ENCODE results near the gene ARL17A.
"Not testable (repeated sequence)": the region's sequence is repeated elsewhere in the genome, so short reads cannot be mapped to it uniquely, and the experiment has no call there.

Gene ARL17A

GRCh38 chr17:46548607-46549006 is 30.9 kb downstream of the ARL17A start:
- DNase-seq (ENCODE audit: low spot score), result not testable (repeated sequence)

- not testable (repeated sequence) for DNase-seq (ENCODE audit: low spot score)
Observed at GRCh38 chr17:46534716-46535115, 44.8 kb downstream of the ARL17A start.

DNA sequence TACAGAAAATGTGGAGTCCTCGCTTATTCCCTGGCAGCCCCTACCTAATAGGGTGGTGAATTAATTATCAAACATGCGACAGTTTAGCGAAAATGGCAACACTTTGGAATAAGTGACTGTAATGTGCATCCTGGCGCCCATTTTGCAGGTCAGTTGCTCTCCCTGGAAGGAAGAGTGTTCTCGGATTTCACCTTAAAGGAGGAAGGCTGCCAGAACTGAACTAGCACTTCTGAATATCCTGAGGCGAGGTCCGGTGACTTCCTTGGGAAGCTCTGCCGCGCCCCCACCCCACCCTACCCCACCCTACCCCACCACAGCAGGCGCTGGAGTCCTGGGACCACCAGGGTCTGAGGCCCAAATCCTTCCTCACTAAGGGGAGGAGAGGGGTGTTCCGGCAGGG is 67.3 kb downstream of the ARL17A start, which contains the start of gene LRRC37A2:
LRRC37A2 (plus strand) TSS at position 301 of the 400 bp plus-strand sequence. CDS start 245 bp downstream, outside the sequence.
- not testable (repeated sequence) for DNase-seq (ENCODE audit: low spot score)

DNA sequence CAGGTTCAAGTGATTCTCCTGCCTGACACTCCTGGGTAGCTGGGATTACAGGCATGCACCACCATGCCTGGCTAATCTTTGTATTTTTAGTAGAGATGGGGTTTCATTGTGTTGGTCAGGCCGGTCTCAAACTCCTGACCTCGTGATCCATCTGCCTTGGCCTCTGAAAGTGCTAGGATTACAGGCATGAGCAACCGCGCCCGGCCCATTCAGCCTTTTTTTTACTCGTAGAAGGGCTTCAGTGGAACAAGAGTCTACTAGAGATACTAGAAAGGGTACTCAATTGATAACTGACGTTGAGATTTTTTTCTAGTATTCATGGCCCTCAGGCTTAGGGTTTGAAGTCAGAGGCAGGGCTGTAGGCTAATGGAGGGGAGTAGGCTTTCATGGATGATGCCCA is 73.6 kb downstream of the ARL17A start:
- DNase-seq (ENCODE audit: low spot score), result not testable (repeated sequence)

- DNase-seq (ENCODE audit: low spot score), result not testable (repeated sequence)
Observed at GRCh38 chr17:46499437-46500139, 79.9 kb downstream of the ARL17A start.

DNA sequence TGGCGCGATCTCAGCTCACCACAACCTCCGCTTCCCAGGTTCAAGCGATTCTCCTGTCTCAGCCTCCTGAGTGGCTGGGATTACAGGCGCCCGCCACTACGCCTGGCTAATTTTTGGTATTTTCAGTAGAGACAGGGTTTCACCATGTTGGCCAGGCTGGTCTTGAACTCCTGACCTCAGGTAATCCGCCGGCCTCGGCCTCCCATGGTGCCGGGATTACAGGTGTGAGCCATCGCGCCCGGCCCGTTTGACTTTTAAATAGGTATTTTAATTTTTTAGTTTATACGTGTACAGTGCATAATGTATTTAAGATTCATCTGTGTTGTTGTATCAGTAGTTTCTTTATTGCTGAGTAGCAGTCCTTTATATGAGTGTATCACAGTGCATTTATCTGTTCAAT is 87.5 kb downstream of the ARL17A start:
- not testable (repeated sequence) for DNase-seq (ENCODE audit: low spot score)

- DNase-seq (ENCODE audit: low spot score), result not testable (repeated sequence)
Observed at GRCh38 chr17:46481310-46481709, 98.2 kb downstream of the ARL17A start.

- not testable (repeated sequence) for DNase-seq (ENCODE audit: low spot score)
Observed at GRCh38 chr17:46478823-46479222, 100.7 kb downstream of the ARL17A start.

DNA sequence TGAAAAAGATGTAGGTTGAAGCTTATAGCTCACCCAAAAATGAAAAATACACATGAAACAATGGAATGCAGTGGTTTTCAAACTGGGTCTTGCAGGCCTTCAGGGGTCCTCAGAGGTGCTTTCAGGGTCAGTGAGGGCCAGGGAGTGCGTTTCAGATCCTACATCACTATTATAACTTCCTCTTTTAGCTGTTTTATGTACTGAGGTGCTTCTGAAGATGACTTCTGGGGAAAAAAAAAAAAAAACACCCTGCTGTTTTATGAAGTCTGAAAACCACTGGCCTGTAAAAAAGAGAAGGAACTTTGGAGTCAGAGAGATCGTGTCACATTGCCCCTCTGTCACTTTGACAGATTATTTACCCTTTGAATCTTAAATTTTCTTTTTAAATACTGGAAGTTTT is 103.9 kb downstream of the ARL17A start:
- not testable (repeated sequence) for DNase-seq (ENCODE audit: low spot score)

DNA sequence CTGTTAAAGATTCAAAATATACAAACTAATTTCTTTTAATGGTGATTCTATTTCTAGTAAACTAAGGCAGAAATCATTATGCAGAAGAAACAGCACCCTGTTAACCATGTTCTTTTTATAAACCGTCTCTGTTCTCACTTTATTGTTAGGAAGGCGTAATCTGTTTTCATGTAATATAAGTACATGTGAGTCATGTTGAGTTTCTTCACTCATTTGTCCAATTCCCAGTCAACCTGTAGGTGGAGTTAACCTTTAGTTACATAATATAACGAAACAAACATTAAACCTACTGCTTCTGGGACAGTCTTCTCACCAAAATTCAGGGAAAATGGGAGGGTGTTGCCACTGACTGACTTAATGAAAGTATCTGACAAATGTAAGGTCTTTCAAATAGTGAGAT is 105.0 kb downstream of the ARL17A start:
- not testable (repeated sequence) for DNase-seq (ENCODE audit: low spot score)

DNA sequence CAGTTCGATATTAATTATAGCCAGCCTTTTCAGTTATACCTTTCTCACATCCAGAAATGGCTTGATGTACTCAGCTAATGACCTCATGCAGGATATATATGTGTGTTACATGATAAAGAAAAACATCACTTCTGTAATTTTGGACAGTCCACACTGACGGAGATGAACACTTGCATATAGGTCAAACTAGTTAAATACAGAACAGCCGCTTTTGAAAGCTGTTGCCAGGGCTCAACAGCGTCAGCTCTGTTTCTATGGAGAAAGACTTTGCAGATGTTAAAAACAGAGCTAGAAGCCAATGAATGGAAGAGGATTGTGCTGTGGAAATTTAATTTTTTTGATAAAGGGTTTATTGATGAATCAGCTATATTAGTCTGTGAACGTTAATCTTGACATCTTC is 111.9 kb downstream of the ARL17A start:
- not testable (repeated sequence) for DNase-seq (ENCODE audit: low spot score)
